Nephron progenitor cell (in vitro differentiated cells): ENCODE data around the gene DRC1.

ENCODE experiments used
- DNase-seq: peaks from one replicate; pipeline ENCODE4 v3.0.0; 2021
- H3K27ac Mint-ChIP-seq: 2 replicates; pipeline ENCODE4 v1.8.0; 2021; ENCODE audit warnings: mild to moderate bottlenecking, moderate library complexity, mixed read lengths
- H3K27me3 Mint-ChIP-seq: 2 replicates; pipeline ENCODE4 v1.8.0; 2021; ENCODE audit warnings: mild to moderate bottlenecking, low read depth, mixed read lengths; ENCODE audit not compliant: poor library complexity
- H3K36me3 Mint-ChIP-seq: 2 replicates; pipeline ENCODE4 v1.8.0; 2021; ENCODE audit warnings: low read depth, mixed read lengths
- H3K4me1 Mint-ChIP-seq: 2 replicates; pipeline ENCODE4 v1.8.0; 2021; ENCODE audit warnings: mixed read lengths
- H3K4me3 Mint-ChIP-seq: 2 replicates; pipeline ENCODE4 v1.8.0; 2021; ENCODE audit warnings: mild to moderate bottlenecking, moderate library complexity, mixed read lengths
- H3K9me3 Mint-ChIP-seq: 2 replicates; pipeline ENCODE4 v1.8.0; 2021; ENCODE audit warnings: mild to moderate bottlenecking, moderate library complexity, mixed read lengths
- TF ChIP-seq, protein P1 (sequence below): fragments of 200-600 bp; sonication (generic); IDR thresholded peaks from 2 replicates; pipeline ENCODE4 v1.5.0; 2021; ENCODE audit warnings: antibody characterized with exemption

DRC1 gene

DNA sequence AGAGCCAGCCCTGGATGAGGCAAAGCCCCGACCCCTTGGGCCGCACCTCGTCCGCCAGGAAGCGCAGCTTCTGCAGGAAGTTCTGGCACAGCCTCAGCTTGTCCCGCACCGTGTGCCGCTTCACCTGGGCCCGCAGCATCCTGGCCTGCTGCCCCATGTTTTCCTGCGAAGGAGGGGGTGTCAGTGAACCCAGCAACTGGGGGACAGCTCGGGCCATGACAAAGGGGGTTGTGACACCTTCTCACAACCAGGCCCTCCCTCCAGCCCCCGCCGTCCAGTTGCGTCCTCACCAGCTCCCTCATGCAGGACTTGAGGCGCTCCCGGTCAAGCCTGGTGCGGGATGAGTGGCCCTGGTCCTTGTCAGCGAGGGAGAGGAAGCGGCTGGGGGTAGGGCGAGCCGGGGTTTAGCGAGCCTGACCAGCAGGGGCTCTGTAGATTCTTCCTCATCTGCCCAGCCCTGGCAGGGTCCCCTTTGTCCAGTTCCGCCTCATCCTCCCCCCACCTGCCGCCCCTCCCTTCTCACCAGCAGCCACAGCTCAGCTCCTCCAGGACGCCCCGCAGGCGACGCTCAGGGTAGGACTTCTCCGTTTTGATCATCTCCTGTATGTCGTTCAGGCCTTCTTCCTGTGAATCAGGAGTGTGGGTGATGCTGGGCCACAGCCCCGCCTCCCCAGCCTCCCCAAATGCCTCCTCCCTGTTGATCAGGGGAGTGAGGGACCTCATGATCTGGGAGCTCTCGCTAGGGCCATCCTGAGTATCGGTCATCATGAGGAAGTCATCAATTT, 75.6 kb downstream of the DRC1 start:
- TF ChIP-seq, protein P1, sequence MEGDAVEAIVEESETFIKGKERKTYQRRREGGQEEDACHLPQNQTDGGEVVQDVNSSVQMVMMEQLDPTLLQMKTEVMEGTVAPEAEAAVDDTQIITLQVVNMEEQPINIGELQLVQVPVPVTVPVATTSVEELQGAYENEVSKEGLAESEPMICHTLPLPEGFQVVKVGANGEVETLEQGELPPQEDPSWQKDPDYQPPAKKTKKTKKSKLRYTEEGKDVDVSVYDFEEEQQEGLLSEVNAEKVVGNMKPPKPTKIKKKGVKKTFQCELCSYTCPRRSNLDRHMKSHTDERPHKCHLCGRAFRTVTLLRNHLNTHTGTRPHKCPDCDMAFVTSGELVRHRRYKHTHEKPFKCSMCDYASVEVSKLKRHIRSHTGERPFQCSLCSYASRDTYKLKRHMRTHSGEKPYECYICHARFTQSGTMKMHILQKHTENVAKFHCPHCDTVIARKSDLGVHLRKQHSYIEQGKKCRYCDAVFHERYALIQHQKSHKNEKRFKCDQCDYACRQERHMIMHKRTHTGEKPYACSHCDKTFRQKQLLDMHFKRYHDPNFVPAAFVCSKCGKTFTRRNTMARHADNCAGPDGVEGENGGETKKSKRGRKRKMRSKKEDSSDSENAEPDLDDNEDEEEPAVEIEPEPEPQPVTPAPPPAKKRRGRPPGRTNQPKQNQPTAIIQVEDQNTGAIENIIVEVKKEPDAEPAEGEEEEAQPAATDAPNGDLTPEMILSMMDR = no peak
- Mint-ChIP-seq H3K27ac (peak overlapping the region; percentile 82), H3K4me1 (peaks cover 13% of the 10 kb centered on the region), H3K4me3 (no peak overlapping the region), H3K36me3 (no peaks in the 10 kb centered on the region), H3K9me3 (no peaks in the 10 kb centered on the region), H3K27me3 (peaks cover 3% of the 10 kb centered on the region)
- no peak for DNase-seq

DNA sequence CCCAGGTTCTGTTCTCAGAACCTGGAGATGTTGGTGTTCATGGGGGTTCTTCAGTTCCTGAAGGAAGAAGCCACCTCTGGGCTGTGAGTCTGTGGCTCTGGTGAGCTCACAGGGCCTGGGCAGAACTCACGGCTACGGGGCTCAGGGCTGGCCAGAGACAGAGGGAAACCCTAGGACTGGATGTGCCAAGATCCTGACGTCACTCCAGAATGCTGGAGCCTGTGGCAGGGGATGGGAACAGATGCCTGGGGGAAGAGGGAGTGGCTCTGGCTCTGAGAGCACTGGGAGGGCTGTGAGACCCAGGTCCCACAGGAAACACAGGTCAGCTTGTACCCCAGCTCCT, 76.2 kb downstream of the DRC1 start, which contains the start of gene OTOF:
OTOF (minus strand) TSS at position 214 of the 343 bp plus-strand sequence.
- Mint-ChIP-seq H3K36me3 (no peaks in the 10 kb centered on the region), H3K27me3 (peaks cover 9% of the 10 kb centered on the region), H3K9me3 (no peaks in the 10 kb centered on the region), H3K4me1 (peaks cover 13% of the 10 kb centered on the region), H3K27ac (peak within 1 kb of the TSS; percentile 82), H3K4me3 (no peak within 1 kb of the TSS)
- TF ChIP-seq, protein P1 = no peak
- no peak for DNase-seq

DNA sequence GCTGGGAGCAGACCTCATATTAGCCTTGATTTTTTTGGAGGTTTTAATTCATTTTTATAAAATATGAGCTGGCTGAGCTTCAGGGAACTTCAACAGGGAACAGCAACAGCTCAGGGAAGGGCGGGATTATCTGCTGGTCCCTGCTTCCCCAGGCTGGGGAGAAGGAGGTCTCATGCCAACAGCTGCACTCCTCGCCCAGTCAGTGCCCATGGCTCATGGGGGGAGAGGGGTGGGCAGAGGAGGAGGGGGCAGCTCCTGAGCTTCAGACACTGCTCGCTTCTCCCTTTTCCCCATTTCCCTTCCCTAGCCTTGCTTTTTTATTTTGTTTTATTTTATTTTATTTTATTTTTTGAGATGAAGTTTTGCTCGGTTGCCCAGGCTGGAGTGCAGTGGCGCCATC, 76.6 kb downstream of the DRC1 start:
- no peak overlapping the region for H3K4me3 Mint-ChIP-seq
- no peak for DNase-seq
- peaks cover 14% of the 10 kb centered on the region for H3K27me3 Mint-ChIP-seq
- no peak overlapping the region for H3K27ac Mint-ChIP-seq
- peaks cover 13% of the 10 kb centered on the region for H3K4me1 Mint-ChIP-seq
- TF ChIP-seq, protein P1 = no peak
- H3K36me3 Mint-ChIP-seq = no peaks in the 10 kb centered on the region
- H3K9me3 Mint-ChIP-seq = no peaks in the 10 kb centered on the region

DNA sequence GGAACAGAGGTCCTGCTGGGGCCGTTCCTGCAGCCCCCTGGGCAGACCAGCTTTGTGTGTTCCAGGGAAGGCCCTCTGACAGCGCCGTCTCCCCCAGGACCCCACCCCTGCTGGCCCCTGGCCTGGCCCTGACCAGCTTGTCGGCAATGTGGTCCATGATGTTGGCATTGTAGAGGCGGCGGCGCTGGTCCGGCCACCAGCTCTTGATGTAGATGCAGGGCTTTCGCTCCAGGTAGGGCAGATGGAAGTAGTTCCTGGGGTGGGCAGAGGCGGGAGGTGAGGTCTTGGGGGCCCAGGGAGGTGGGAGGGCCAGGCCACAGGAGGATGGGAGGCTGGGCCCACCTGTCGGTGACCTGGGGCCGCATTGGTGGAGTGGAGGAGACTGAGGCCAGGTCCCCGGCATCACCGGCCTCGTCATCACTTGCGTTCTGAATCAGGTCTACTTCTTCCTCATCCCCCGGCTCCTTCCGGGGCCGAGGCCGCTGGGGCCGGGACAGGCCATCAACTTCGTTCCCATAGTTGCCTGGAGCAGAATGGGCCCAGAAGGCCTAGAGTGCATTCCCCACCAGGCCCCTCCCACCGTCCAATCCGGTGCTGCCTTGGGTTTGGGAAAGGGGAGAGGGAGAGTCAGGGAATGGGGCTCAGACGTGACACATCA, 77.5 kb downstream of the DRC1 start:
- Mint-ChIP-seq H3K9me3 (no peaks in the 10 kb centered on the region), H3K4me3 (no peak overlapping the region), H3K36me3 (no peaks in the 10 kb centered on the region), H3K4me1 (peaks cover 13% of the 10 kb centered on the region), H3K27ac (no peak overlapping the region), H3K27me3 (peaks cover 18% of the 10 kb centered on the region)
- TF ChIP-seq, protein P1 = no peak
- no peak for DNase-seq

DNA sequence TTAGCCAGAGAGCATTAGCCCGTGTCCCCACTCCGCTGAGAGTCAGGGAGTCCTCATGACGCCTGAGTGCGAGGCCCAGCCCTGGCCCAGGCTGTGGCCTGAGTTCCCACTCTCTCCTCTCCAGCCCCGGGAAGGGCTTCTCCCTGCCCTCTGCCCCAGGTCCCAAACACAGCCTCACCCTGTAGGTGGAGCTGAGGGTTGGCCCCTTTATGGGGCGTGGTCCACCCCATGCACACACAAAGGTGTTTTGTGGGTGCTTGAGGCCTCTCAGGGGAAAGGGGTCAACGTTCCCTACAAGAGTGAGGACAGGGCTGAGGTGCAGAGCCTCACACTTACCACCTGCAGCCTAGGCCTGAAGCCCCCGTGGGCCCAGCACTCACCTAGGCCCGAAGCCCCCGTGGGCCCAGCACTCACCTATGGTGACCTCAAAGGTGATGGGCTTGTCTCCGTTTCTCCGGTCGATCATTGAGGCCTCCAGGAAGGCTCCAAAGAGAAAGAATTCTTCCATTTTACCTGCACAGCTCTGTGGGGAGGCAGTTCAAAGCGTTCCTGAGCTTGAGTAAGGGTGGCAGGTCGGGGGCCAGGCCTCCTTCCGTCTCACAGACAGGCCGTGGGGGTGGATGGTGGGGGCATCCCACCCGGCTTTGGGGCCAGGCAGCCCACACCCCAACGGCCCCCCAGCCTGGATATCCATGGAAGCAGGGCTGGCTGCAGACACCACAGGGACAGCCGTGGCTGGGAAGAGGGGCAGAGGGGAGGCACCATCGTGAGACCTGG, 78.3 kb downstream of the DRC1 start:
- Mint-ChIP-seq H3K27ac (no peak overlapping the region), H3K4me1 (peaks cover 13% of the 10 kb centered on the region), H3K36me3 (no peaks in the 10 kb centered on the region), H3K4me3 (no peak overlapping the region), H3K9me3 (no peaks in the 10 kb centered on the region), H3K27me3 (peaks cover 20% of the 10 kb centered on the region)
- TF ChIP-seq, protein P1 = no peak
- DNase-seq = no peak
